Left lung (tissue), 10 donors: ENCODE results near the gene PTPRN2. TPM values are rescaled to one million over a fixed set of nuclear protein-coding genes. Genes with fewer than 3 reads are reported as not detected.

ENCODE experiments used
- ATAC-seq: fragments of 200-7000 bp; cut with Tn5 transposase; one replicate; pipeline ENCODE4 v1.9.1; 2020; ENCODE audit warnings: moderate library complexity
- DNase-seq, 4 donors: peaks; one replicate each; pipeline ENCODE4 v3.0.0-alpha.2; 2013 to 2020
- H3K27ac ChIP-seq, 2 donors: fragments of 200-600 bp; sonication (generic) in 1 of 2; one replicate each; pipeline versions ENCODE4 v1.5.0 to v1.8.0; 2020 to 2021
- H3K27me3 ChIP-seq, 2 donors: fragments of 200-600 bp; sonication (generic) in 1 of 2; one replicate each; pipeline versions ENCODE4 v1.5.0 to v1.8.0; 2020 to 2021
- H3K36me3 ChIP-seq, 2 donors: fragments of 200-600 bp; sonication (generic) in 1 of 2; one replicate each; pipeline versions ENCODE4 v1.5.0 to v1.8.0; 2020 to 2021
- H3K4me1 ChIP-seq, 2 donors: fragments of 200-600 bp; one replicate each; pipeline ENCODE4 v1.8.0; 2021
- H3K4me3 ChIP-seq, 2 donors: fragments of 200-600 bp; sonication (generic) in 1 of 2; one replicate each; pipeline versions ENCODE4 v1.5.0 to v1.8.0; 2020 to 2021; ENCODE audit warnings: mild to moderate bottlenecking in 1 of 2
- H3K9me3 ChIP-seq, 2 donors: fragments of 200-600 bp; sonication (generic) in 1 of 2; one replicate each; pipeline versions ENCODE4 v1.5.0 to v1.8.0; 2020 to 2021
- intact Hi-C, 2 donors: fragments of 100-400 bp; cut with DNase I; formaldehyde crosslinking; loops; one replicate each; pipeline versions ENCODE4 v1.11.2 to v1.14.2; 2022
- polyA plus RNA-seq, 6 donors: library from polyadenylated mRNA; unstranded; fragments of 120-200 nt; gene quantifications; one replicate each; pipeline ENCODE4 v1.2.1, GENCODE V29; 2013; ENCODE audit not compliant: insufficient read length in 6 of 6
- total RNA-seq, 2 donors: library from RNA; stranded (reverse); fragmentation: NEBNext Ultra II Directional; extraction: Animal tissue kit (Norgen Biotek cat#: 25700); gene quantifications; one replicate each; pipeline ENCODE4 v1.2.1, GENCODE V29; 2021
- TF ChIP-seq, protein P1 (sequence below), 2 donors: fragments of 200-600 bp; sonication (generic) in 1 of 2; IDR thresholded peaks; one replicate each; pipeline versions ENCODE4 v1.5.0 to v1.8.0; 2021; ENCODE audit warnings: antibody characterized with exemption in 2 of 2
- donor health status: DM: no; HTN: yes; CAD: no.
- donor health status: DM: no; HTN: no; CAD: no.

The PTPRN2 gene
- total and polyA plus RNA-seq, 8 donors: 4.0 to 7.8 (median 6.8) TPM

DNA sequence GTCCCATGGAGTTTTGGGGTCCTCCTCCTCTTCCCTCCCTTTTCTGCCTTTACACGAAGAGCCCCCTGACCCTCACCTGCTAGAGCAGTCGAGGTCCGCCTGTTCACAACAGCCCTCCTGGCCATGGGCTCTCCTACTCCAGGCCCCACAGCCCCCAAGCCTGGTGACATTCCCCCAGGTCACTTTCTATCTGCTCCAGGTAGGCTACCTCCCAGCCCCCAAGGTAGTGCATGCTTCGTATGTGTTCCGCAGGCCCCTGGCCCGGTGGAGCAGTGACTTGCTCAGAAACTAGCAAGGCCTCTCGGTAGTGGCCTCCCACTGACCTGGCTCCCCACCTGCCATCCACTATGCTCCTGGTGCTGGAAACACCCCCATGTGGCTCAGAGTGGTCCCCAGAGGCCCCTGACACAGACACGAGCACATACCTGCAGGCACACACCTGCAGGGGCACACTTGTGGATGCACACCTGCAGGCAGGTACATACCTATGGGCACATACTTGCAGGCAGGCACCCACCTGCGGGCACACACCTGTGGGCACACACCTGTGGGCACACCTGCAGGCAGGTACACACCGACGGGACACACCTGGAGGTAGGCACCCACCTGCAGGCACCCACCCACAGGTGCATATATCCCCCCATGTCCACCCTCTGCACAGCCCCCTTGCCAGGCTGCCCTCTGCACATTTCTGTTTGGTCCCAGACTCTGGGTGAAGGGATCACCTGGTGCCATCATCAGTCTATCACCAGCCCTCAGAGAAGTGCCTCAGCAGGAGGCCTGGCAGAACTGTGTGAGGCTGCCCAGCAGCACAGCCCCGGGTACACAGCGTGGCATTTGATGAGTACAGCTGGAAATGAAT, 322.5 kb downstream of the PTPRN2 start:
- Histone ChIP-seq H3K36me3 (no peaks in the 10 kb centered on the region), H3K27me3 (peaks cover 0 to 11% of the 10 kb centered on the region in 2 donors), H3K27ac (no peak overlapping the region), H3K4me1 (no peaks in the 10 kb centered on the region), H3K9me3 (no peaks in the 10 kb centered on the region), H3K4me3 (no peak overlapping the region)
- intact Hi-C loops: no loop called here
- TF ChIP-seq, protein P1, sequence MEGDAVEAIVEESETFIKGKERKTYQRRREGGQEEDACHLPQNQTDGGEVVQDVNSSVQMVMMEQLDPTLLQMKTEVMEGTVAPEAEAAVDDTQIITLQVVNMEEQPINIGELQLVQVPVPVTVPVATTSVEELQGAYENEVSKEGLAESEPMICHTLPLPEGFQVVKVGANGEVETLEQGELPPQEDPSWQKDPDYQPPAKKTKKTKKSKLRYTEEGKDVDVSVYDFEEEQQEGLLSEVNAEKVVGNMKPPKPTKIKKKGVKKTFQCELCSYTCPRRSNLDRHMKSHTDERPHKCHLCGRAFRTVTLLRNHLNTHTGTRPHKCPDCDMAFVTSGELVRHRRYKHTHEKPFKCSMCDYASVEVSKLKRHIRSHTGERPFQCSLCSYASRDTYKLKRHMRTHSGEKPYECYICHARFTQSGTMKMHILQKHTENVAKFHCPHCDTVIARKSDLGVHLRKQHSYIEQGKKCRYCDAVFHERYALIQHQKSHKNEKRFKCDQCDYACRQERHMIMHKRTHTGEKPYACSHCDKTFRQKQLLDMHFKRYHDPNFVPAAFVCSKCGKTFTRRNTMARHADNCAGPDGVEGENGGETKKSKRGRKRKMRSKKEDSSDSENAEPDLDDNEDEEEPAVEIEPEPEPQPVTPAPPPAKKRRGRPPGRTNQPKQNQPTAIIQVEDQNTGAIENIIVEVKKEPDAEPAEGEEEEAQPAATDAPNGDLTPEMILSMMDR (IDR thresholded peaks at IDR 0.05): no peak
- DNase-seq (peak in 2 of 4 donors; percentile 19 to 69), ATAC-seq (no peak)

DNA sequence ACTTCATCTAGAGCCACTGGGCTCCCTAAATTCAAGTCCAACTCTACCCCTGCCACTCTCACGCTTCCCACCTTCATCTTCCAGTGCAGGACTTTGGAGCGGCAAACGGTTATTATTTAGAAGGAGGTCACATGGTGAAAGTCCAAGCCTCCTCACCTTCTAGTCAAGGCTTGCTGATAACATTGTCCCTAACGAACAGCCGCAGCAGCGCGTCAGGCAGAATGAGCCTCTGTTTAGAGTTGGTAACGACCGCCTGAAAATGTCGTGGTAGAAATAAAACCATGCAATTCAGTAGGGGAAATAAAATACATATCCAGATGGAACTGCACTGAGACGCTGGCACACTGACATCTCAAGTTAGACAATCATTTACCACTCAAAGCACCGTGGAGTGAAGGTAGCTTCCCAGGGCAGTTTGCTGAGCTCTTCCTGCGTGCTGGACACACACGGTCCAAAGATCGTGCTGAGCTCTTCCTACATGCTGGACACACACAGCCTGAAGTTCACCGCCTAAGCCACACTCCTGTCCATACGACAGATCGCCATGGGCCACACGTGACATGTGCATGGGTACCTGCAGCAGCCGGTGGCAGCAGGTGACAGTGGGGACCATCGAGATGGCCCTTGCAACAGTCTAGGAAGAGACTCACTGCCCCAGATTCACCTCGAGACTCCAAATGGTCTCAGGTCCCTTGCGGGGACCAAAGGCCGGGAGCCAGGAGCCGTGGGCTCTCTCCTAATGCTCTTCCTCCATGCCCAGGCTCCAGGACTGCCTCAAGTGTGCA, 323.5 kb downstream of the PTPRN2 start:
- Histone ChIP-seq H3K36me3 (no peaks in the 10 kb centered on the region), H3K4me1 (no peaks in the 10 kb centered on the region), H3K27me3 (peaks cover 0 to 11% of the 10 kb centered on the region in 2 donors), H3K4me3 (no peak overlapping the region), H3K27ac (no peak overlapping the region), H3K9me3 (peaks cover 0 to 2% of the 10 kb centered on the region in 2 donors)
- intact Hi-C loops: no loop called here
- TF ChIP-seq, protein P1 (IDR thresholded peaks at IDR 0.05): no peak
- ATAC-seq (no peak), DNase-seq (peak in 1 of 4 donors; percentile 41)

DNA sequence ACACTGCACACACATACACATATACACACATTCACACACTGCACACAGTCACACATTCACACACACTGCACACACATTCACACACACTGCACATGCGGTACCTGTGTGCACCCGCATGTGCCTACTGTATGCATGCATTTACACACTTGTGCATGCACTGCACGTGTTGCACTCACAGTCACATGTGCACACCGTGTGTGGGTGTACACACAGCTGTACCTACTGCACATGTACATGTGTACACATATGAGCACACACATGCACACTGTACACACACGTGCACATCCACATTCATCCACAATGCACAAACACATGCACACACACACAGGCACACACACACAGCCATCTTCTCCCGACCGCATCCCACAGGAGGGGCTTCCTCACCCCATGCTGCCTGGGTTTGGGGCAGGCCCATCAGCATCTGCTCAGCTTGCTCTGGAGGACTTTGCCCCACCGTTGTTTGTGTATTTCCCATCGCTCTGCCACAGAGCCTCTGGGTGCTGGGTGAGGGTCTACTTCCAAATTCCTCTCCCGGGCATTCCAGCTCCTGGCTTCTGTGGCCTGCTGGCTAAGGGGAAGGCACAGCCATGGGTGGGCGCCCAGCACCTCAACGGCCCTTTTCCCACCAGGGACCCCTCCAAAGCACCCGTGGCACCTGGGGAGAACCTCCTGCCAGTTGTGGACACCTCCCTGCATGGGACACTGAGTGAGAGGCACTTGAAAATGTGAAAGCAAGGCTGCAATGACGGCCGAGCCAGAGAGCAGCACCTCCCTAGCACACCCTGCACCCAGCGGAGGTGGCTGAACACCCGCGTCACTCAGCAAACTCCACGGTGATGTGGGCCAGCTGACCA, 324.3 kb downstream of the PTPRN2 start:
- DNase-seq: peak in 1 of 4 donors; percentile 34
- TF ChIP-seq, protein P1 (IDR thresholded peaks at IDR 0.05): no peak
- H3K4me3 ChIP-seq: no peak overlapping the region
- peaks cover 0 to 11% of the 10 kb centered on the region in 2 donors for H3K27me3 ChIP-seq
- no peak overlapping the region for H3K27ac ChIP-seq
- H3K36me3 ChIP-seq: no peaks in the 10 kb centered on the region
- ATAC-seq: no peak
- peaks cover 0 to 7% of the 10 kb centered on the region in 2 donors for H3K9me3 ChIP-seq
- no peaks in the 10 kb centered on the region for H3K4me1 ChIP-seq
- intact Hi-C loops: no loop called here

DNA sequence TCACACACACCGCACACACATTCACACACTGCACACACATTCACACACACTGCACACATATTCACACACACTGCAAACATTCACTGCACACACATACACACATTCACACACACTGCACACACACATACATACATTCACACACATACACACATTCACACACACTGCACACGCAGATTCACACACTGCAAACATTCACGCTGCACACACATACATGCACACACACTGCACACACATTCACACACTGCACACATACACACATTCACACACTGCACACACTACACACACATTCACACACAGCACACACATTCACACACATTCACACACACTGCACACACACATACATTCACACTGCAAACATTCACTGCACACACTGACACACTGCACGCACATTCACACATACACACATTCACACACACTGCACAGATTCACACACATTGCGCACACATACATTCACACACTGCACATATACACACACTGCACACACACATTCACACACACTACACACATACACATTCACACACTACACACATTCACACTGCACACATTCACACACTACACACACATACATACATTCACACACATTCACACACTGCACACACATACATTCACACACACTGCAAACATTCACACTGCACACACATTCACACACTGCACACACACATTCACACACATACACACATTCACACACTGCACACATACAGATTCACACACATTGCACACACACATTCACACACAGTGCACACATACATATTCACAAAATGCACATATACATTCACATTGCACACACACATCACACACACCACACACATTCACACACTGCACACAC, 325.1 kb downstream of the PTPRN2 start:
- H3K27ac ChIP-seq: no peak overlapping the region
- intact Hi-C loops: no loop called here
- H3K9me3 ChIP-seq: peaks cover 0 to 9% of the 10 kb centered on the region in 2 donors
- H3K4me1 ChIP-seq: no peaks in the 10 kb centered on the region
- no peaks in the 10 kb centered on the region for H3K36me3 ChIP-seq
- no peak overlapping the region for H3K4me3 ChIP-seq
- TF ChIP-seq, protein P1 (IDR thresholded peaks at IDR 0.05): no peak
- DNase-seq: no peak
- no peak for ATAC-seq
- peaks cover 0 to 9% of the 10 kb centered on the region in 2 donors for H3K27me3 ChIP-seq
